Femur (tissue), 1 donor: ENCODE measurements around the gene EPHA2.
"Not testable (repeated sequence)": the region's sequence is repeated elsewhere in the genome, so short reads cannot be mapped to it uniquely, and the experiment has no call there.

ENCODE experiments used
- DNase-seq: peaks from one replicate; pipeline ENCODE4 v3.0.0-alpha.2; 2017

Gene EPHA2

GRCh38 chr1:16167331-16168143 lies 11.7 kb upstream of the EPHA2 start:
- peak; percentile 71 for DNase-seq

GRCh38 chr1:16166117-16166516 lies 10.2 kb upstream of the EPHA2 start:
- no peak for DNase-seq

- no peak for DNase-seq
These were observed 9.7 kb upstream of the EPHA2 start for GRCh38 chr1:16165548-16165947.

GRCh38 chr1:16165073-16165364 lies 9.2 kb upstream of the EPHA2 start:
- no peak for DNase-seq

- no peak for DNase-seq
These were observed 8.6 kb upstream of the EPHA2 start for GRCh38 chr1:16164213-16165072.

- DNase-seq: not testable (repeated sequence)
These were observed 7.8 kb upstream of the EPHA2 start for GRCh38 chr1:16163608-16164212.

- no peak for DNase-seq
These were observed 6.4 kb upstream of the EPHA2 start for GRCh38 chr1:16162163-16162822.

GRCh38 chr1:16161717-16162116 lies 5.8 kb upstream of the EPHA2 start:
- no peak for DNase-seq

- DNase-seq: no peak
These were observed 3.3 kb upstream of the EPHA2 start for GRCh38 chr1:16158993-16159831.

GRCh38 chr1:16158025-16158424 lies 2.2 kb upstream of the EPHA2 start:
- no peak for DNase-seq

GRCh38 chr1:16156848-16157495 lies 1.1 kb upstream of the EPHA2 start:
- no peak for DNase-seq

GRCh38 chr1:16153999-16154673 lies 1.7 kb downstream of the EPHA2 start:
- DNase-seq: no peak

- no peak for DNase-seq
These were observed 2.5 kb downstream of the EPHA2 start for GRCh38 chr1:16153096-16153998.

- no peak for DNase-seq
These were observed 3.3 kb downstream of the EPHA2 start for GRCh38 chr1:16152481-16153087.

GRCh38 chr1:16151995-16152384 lies 3.9 kb downstream of the EPHA2 start:
- no peak for DNase-seq

GRCh38 chr1:16151196-16151994 lies 4.5 kb downstream of the EPHA2 start:
- peak; percentile 75 for DNase-seq

- DNase-seq: no peak
These were observed 5.4 kb downstream of the EPHA2 start for GRCh38 chr1:16150508-16150907.

GRCh38 chr1:16149702-16150488 lies 6.0 kb downstream of the EPHA2 start:
- no peak for DNase-seq
